ENCODE measurements around the gene PRKRIP1.

Gene PRKRIP1

GRCh38 chr7:102390697-102391484 is 5.3 kb upstream of the PRKRIP1 start (continued):
- TF ChIP-seq BCL11A (tag by site-specific recombination; IDR thresholded peaks at IDR 0.05; ENCODE audit: low read depth) (no peak), ZBTB8A (tag by site-specific recombination; IDR thresholded peaks at IDR 0.05) (peak; percentile 65), ELK4 (IDR thresholded peaks at IDR 0.05; ENCODE audit: borderline replicate concordance, low read depth, low read length) (no peak), ZNF629 (tag by site-specific recombination; IDR thresholded peaks at IDR 0.05) (peak; percentile 44; the same call in 1 of the 2 replicates), ZNF16 (tag by site-specific recombination; IDR thresholded peaks at IDR 0.05; ENCODE audit: low read depth) (no peak), TCF7L2 (IDR thresholded peaks at IDR 0.05; ENCODE audit: borderline replicate concordance, low read depth, low read length) (no peak), ZNF211 (tag by site-specific recombination; IDR thresholded peaks at IDR 0.05; ENCODE audit: low read depth) (no peak), ZNF621 (tag by site-specific recombination; IDR thresholded peaks at IDR 0.05) (no peak), ZNF324 (tag by site-specific recombination; IDR thresholded peaks at IDR 0.05) (no peak), ZNF596 (tag by site-specific recombination; IDR thresholded peaks at IDR 0.05) (no peak), ZNF768 (tag by site-specific recombination; IDR thresholded peaks at IDR 0.05) (no peak), ZNF174 (tag by site-specific recombination; IDR thresholded peaks at IDR 0.05) (no peak), PATZ1 (tag by site-specific recombination; IDR thresholded peaks at IDR 0.05) (no peak), ZBTB7A (tag by site-specific recombination; IDR thresholded peaks at IDR 0.05; ENCODE audit: low read depth) (no peak), ZNF169 (tag by site-specific recombination; IDR thresholded peaks at IDR 0.05) (no peak), GLI2 (tag by site-specific recombination; IDR thresholded peaks at IDR 0.05; ENCODE audit: borderline replicate concordance, low read depth) (no peak; the same call in 1 of the 2 replicates), ZNF114 (tag by site-specific recombination; IDR thresholded peaks at IDR 0.05) (no peak)

GRCh38 chr7:102392330-102392729 is 3.8 kb upstream of the PRKRIP1 start:
- Histone ChIP-seq H3K4me3 (ENCODE audit: low read depth, low read length) (no peak overlapping the region), H3K27ac (ENCODE audit: extremely low read depth, low read depth, low read length) (no peak overlapping the region), H3K36me3 (ENCODE audit: control insufficient read depth in 2 of 2, insufficient read depth in 1 of 2, low read length in 2 of 2) (peaks cover 5 to 15% of the 10 kb centered on the region in 2 experiments), H3K4me1 (ENCODE audit: control insufficient read depth, insufficient read depth, low read length) (no peaks in the 10 kb centered on the region), H3K9me3 (ENCODE audit: control insufficient read depth, insufficient read depth, low read depth, low read length) (no peaks in the 10 kb centered on the region)
- POLR2A ChIA-PET = interaction anchor here (1.1 kb wide), 1 partner anchor 106 kb away, joined by 4 read pairs; the partner anchor contains the start of gene SH2B2
- CTCF ChIA-PET = interaction anchor here (7.0 kb wide), 1 partner anchor 113 kb away, joined by 89 read pairs; no protein-coding TSS in a partner anchor
- TF ChIP-seq ZNF404 (tag by site-specific recombination; IDR thresholded peaks at IDR 0.05) (no peak), ZNF121 (tag by site-specific recombination; IDR thresholded peaks at IDR 0.05) (no peak), HOXC10 (CRISPR knock-in tag; IDR thresholded peaks at IDR 0.05) (no peak), KLF1 (tag by site-specific recombination; IDR thresholded peaks at IDR 0.05) (no peak), BCL11A (tag by site-specific recombination; IDR thresholded peaks at IDR 0.05; ENCODE audit: low read depth) (no peak), ZBTB48 (tag by site-specific recombination; IDR thresholded peaks at IDR 0.05) (no peak), HIC1 (tag by site-specific recombination; IDR thresholded peaks at IDR 0.05) (no peak), SP3 (tag by site-specific recombination; IDR thresholded peaks at IDR 0.05) (no peak), ZNF654 (tag by site-specific recombination; IDR thresholded peaks at IDR 0.05; ENCODE audit: low read depth) (no peak), ZNF639 (tag by site-specific recombination; IDR thresholded peaks at IDR 0.05) (no peak), PRDM10 (tag by site-specific recombination; IDR thresholded peaks at IDR 0.05) (no peak)
